HG03460 (cell line): ENCODE results near the gene PTPRN2.

ENCODE experiments used
- ATAC-seq: cut with Tn5 transposase; IDR thresholded peaks from one replicate; pipeline ENCODE4 v1.9.1; 2021; ENCODE audit not compliant: unreplicated experiment

The PTPRN2 gene

DNA sequence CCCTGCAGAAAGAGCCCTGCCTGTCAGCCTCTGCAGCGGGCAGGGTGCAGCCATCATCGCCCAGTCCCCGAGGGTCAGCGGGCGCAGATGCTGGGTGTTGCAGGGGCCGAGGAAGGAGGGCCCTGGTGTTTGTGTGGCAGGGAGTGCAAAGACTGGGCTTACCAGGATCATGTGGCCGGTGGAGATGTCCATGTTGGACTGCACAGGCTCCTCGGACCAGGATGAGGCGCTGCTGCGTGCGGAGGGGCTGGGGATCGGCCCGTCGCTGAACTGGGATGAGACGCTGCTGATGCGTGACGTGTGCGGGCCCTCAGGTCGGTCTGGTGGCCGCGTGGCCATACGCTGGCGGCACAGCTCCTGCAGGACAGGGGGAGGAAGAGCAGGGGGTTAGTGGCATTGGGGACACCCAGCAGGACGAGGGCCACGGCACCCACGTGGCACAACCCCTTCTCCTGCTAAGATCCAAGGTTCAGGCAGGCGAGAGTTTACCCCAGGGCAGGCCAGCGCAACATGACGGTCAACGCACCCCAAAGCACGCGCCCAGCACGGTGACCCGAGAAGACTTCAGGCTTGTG, 931.3 kb downstream of the PTPRN2 start:
- no peak for ATAC-seq

DNA sequence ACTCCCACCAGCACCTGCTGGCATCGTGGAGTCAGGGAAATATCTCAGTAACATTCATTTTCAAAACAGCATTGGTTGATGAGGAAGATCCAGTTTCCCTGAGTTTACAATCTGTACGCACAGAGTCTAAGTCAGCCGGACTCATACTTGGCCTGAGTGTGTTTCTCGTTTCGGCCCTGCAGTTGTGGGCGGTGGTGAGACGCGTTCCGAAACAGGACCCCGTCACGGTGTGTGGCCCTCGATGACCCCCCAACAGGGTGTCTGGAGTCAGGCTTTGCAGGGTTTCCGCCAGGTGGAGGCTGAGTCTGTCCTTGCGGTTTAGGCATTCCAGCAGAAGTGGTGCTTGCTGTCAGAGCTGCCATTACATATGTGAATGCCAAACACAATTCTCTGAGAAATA, 933.3 kb downstream of the PTPRN2 start:
- ATAC-seq = no peak

GRCh38 chr7:157653827-157654207, 933.8 kb downstream of the PTPRN2 start:
- no peak for ATAC-seq

DNA sequence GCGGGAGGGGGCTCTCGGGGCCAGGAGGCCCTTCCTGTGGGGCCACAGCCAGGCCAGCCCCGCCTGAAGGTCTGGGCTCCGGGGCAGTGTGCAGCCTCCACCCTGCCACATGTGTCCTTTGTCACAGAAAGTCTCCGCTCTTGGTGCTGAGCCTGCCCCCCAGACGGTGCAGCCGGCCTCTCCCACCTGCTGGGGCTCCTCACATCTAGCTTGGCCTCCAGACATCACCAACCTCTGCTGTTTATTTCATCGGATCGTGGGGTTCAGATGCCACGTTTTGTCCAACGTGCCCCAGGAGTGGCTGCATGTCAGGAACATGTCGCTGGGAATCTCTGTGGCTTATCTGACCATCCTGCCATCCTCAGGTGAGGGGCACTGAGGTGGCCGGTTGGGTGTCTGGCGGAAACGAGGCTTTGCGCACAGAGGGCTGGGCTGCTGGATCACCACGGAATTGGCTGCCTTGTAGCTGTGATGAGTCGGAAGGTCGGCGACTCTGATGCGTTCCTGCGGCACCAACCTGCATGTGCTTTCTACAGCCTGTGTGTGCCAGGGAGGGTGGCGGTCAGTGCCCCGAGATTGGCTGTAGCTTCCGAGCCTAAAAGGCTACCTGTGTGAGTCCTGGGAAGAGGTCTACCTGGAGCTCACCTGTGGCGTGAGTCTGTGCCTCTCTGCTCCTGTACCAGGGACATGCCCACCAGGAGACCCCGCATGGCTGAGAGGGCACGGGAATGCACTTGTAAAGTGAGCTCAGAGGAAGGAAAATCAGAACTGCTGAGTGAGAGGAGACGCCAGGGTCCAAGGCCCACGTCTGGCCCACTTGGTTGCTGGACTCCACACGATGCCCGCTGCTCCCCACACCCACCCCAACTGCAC, 934.4 kb downstream of the PTPRN2 start:
- no peak for ATAC-seq

GRCh38 chr7:157652161-157652953, 935.3 kb downstream of the PTPRN2 start:
- ATAC-seq = no peak

DNA sequence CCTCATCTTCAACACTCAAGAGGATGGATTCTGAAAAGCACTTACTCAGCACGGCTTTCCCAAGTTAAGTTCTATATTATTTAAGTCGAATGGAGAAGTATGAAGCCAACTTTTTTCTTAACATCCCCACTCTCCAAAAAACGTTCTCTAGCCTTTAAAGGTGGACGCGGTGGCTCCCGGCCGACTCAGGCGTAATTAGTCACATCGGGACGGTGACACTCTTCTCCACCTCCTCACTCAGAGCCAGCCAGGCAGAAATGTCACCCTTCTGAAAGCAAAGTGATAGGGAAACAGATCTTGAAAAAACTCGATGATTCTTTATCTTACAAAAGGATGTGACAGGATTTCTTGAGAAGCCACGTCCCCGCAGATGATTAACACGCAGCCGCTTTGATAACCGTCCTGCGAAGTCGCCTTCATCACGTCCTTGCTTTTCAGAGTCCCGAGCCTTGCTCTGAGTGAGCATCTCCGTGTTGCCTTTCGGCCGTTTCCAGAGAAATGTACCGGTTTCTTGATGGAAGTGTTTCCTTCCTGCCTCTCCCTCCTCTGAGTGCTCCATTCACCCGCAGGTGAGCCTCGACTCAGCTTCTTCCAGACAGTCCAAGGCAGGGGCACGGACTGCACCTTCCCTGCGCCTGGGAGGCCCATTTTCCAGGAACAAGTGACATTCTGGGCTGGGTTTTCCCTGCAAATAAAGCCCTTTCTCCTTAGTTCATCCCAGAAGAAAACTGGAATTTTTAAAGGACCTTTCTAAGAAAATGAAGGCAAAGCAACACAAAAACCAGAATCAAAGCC, 936.1 kb downstream of the PTPRN2 start:
- ATAC-seq = no peak

DNA sequence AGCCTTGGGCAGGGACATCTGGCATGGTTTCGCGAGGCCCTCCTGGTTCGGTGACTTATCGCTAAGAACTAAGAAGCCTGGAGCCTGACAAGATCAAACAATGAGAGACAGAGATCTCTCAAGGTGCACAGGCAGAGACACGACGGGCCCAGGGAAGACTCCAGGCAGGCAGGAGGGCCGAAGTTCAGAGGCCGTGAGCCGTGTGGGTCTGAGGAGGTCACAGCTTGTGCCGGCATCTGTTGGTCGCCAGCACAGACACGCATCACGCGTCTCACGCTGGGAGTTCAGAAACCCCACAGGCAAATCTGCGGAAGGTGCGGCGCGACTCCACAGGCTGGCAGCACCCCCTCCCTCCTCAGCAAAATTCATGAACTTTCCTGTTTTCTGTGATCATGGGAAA, 936.8 kb downstream of the PTPRN2 start:
- ATAC-seq = no peak

DNA sequence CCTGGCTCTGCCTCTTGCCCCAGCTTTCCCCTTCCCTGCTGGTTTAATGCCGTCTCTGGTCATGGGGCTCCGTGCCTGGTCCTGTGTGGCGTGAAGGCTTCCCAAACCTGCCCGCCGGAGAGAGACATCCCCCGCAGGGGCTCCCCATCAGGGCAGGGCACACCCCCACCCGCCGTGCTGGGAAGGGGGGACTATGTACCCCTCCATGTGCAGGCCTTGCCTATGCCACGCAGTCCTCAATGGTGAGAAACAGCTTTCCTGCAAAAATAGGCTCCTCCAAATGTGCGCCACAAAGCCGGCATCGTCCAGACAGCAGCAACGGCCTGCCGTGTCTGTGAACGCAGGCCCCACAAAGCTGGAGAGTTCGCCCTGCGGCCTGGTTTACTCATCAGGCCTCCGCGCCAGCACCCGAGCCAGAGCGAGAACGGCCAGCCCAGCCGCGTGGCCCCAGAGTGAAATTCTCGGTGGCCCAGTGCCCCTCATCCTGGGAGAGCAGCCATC, 937.4 kb downstream of the PTPRN2 start:
- ATAC-seq = no peak

DNA sequence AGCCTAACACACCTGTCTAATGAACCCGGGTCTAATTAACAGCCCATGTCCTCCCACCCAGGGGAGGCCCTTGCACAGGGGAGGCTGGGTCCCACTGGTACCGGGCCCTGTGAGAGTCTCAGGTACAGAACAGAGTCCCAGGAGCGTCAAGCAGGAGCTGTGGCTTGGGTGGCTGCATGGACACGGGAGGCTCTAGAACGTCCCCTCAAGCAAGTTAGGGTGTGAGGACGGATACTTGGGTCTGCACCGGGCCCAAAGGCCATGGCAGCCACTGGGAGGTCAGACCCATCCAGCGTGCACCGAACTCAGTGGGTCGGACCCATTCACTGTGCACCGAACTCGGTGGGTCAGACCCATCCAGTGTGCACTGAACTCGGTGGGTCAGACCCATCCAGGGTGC, 941.1 kb downstream of the PTPRN2 start:
- no peak for ATAC-seq

- ATAC-seq = no peak
Measured at GRCh38 chr7:157645539-157645938, 942.1 kb downstream of the PTPRN2 start.

GRCh38 chr7:157644946-157645345, 942.7 kb downstream of the PTPRN2 start:
- ATAC-seq = no peak

GRCh38 chr7:157643525-157643970, 944.1 kb downstream of the PTPRN2 start:
- ATAC-seq = no peak

DNA sequence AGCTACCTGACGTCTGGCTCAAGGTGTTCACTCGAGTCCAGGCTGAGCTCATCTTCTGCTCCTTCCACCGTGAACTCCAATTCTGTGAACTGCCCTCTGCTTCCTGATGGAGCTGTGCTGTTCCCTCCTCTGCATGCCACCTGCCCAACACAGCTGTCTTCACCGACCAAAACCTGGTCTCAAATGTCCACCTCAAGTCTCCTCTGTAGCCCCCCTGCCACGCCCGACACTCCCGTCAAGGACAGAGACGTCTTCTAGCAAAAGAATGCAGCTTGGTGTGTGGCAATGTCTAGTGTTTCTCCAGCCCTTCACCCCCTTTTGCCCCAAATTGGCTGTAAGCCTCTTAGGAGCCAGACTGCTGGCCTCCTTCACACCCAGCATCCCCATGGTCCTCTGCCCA, 945.8 kb downstream of the PTPRN2 start:
- no peak for ATAC-seq

GRCh38 chr7:157640144-157640543, 947.5 kb downstream of the PTPRN2 start:
- no peak for ATAC-seq

- ATAC-seq = no peak
Measured at GRCh38 chr7:157638563-157638962, 949.1 kb downstream of the PTPRN2 start.

- ATAC-seq = no peak
Measured at GRCh38 chr7:157637216-157637949, 950.2 kb downstream of the PTPRN2 start.

DNA sequence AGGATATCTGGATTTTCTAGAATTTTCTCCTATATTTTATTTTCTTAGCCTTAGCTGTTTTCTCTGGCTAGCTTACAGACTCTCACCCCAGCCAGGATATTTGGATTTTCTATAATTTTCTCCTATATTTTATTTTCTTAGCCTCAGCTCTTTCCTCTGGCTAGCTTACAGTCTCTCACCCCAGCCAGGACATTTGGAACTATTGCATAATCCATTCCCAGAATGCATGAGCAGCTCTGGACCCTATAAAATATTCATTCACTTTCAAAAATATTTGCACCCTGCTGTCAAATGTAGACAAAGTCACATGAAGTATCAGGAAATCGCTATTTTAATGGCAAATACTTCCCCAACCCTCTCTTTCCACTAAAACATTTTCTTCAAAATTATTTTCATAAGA, 952.0 kb downstream of the PTPRN2 start:
- ATAC-seq = no peak

- ATAC-seq = no peak
Measured at GRCh38 chr7:157635148-157635500, 952.5 kb downstream of the PTPRN2 start.

- no peak for ATAC-seq
Measured at GRCh38 chr7:157634401-157635147, 953.0 kb downstream of the PTPRN2 start.
